Activated CD4-positive, alpha-beta T cell treated with anti-CD3 and anti-CD28 coated beads, Interleukin-2, amount 10 ng/mL, durations not matched to agents 7 days and 5 days (primary cell): Measurements from ENCODE around the gene MSMP. TPM values are rescaled to one million over a fixed set of nuclear protein-coding genes. Genes with fewer than 3 reads are reported as not detected.

Experiments used
- CTCF ChIA-PET: fragments of 350-600 bp; sonication (Branson Sonifier 250); formaldehyde crosslinking; loops from one replicate; lab custom pipeline; 2021; ENCODE audit warnings: antibody characterized with exemption; lab: Charles Lee
- POLR2A ChIA-PET: fragments of 350-600 bp; sonication (Branson Sonifier 250); formaldehyde crosslinking; loops from one replicate; lab custom pipeline; 2021; ENCODE audit warnings: antibody characterized with exemption; lab: Charles Lee
- DNase-seq: peaks from one replicate; pipeline ENCODE4 v3.0.0-alpha.2; 2020
- H3K27ac Mint-ChIP-seq: one replicate; pipeline ENCODE4 v1.8.0; 2021; ENCODE audit warnings: mild to moderate bottlenecking, moderate library complexity, mixed read lengths
- H3K27me3 Mint-ChIP-seq: one replicate; pipeline ENCODE4 v1.8.0; 2021; ENCODE audit warnings: mixed read lengths
- H3K36me3 Mint-ChIP-seq: one replicate; pipeline ENCODE4 v1.8.0; 2021; ENCODE audit warnings: low read depth, mixed read lengths
- H3K4me1 Mint-ChIP-seq: one replicate; pipeline ENCODE4 v1.8.0; 2021; ENCODE audit warnings: mixed read lengths
- H3K4me3 Mint-ChIP-seq: one replicate; pipeline ENCODE4 v1.8.0; 2021; ENCODE audit warnings: mild to moderate bottlenecking, moderate library complexity, mixed read lengths
- H3K9me3 Mint-ChIP-seq: one replicate; pipeline ENCODE4 v1.8.0; 2021; ENCODE audit warnings: mixed read lengths
- total RNA-seq, 2 experiments: library from RNA; stranded (reverse); gene quantifications; one replicate each; pipeline ENCODE4 v1.2.3, GENCODE V29; 2021

The MSMP gene, protein sequence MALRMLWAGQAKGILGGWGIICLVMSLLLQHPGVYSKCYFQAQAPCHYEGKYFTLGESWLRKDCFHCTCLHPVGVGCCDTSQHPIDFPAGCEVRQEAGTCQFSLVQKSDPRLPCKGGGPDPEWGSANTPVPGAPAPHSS
- not detected for total RNA-seq

DNA sequence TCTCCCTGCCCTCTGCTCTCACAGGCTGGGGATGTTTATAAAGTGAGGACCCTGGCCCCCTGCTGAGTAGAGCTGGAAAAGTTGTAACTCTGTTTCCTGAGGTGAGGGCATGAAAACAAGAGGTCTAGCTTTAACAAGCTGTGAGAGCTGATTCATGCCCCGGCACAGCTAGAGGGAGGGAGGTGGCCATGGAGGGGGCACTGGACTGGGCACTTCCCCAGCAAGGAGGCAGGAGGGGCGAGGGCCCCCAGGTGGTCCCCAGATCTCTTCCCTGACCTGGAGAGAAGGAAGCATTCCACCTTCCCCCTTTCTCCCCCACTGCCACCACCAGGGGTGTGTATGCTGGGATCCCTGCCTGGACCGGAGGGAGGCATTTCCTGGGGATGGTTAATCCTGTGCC lies at the start of gene MSMP:
Gene MSMP, minus strand, starts transcription at position 13 of the 400 bp plus-strand sequence. CDS start 147 bp downstream, outside the sequence.
- ChIA-PET POLR2A (no interaction called here), CTCF (interaction anchor here (1.6 to 4.2 kb wide), 4 partner anchors 11 to 26 kb away, joined by 3 to 38 read pairs (median 11); partner anchors contain the start of genes CREB3 and TLN1)
- Mint-ChIP-seq H3K27ac (peak within 1 kb of the TSS; percentile 52), H3K36me3 (peaks cover 22% of the 10 kb centered on the region), H3K4me1 (peaks cover 52% of the 10 kb centered on the region), H3K27me3 (no peaks in the 10 kb centered on the region), H3K9me3 (no peaks in the 10 kb centered on the region), H3K4me3 (no peak within 1 kb of the TSS)
- DNase-seq: no peak

DNA sequence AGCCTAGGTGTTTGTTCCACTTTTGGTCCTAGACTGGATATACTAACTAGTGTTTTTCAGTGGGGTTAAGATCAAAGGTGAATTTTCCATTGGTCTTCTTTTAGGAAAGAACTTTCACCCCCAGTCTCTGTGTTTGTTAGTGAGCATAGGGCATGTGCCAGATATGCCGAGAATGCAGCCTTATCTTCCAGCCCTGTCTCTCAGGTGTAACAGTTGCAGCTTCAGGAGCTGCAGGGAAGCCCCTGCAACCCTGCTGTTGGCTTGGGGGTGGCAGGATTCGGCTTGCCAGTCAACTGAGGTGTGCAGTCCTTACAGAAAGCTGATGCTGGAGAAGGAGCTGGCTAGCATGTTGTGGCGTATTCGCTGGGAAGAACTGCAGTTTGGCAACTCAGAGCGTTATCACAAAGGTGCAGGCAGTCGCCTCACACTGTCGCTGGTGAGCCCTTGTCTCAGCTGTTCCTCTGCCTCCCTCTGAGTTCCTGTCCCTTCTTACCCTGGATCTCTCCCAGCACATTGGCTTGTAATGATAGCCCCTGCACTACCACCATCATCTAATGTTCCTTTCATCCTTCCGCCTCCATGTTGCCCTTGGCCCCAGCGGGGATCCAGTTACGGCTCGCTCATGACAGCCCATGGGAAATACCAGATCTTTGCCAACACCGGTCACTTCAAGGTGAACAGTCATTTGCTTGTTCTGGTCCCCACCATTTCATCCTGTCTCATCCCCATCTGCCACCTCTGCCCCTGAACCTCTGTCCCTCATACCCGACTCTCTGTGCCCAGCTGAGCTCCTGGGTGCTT lies 47.5 kb upstream of the MSMP start:
- Mint-ChIP-seq H3K9me3 (no peaks in the 10 kb centered on the region), H3K27ac (no peak overlapping the region), H3K4me1 (peaks cover 16% of the 10 kb centered on the region), H3K36me3 (peaks cover 5% of the 10 kb centered on the region), H3K4me3 (no peak overlapping the region), H3K27me3 (no peaks in the 10 kb centered on the region)
- ChIA-PET CTCF (interaction anchor here (1.9 to 6.3 kb wide), 2 partner anchors 11 kb away, joined by 6 to 34 read pairs; partner anchors contain the start of genes HINT2 and SPAG8), POLR2A (no interaction called here)
- no peak for DNase-seq

DNA sequence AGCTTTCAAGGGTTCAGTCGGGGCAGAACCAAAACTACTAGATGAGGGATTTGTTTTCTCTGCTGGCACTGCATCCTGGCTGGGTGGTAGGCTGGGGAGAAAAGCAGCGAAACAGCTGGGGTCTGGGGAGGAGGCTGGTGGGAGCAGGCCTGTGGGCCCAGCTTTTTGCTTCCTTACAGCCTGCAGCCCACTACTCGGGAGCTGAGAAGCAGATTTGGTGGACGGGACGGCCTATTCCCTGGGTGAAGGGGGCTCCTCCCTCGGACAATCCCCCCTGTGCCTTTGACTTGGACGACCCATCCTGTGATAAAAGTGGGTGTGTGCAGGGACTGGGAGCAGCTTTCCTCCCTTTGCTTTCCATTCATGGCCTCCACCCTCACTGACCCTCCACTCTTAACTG lies 46.5 kb upstream of the MSMP start:
- no peaks in the 10 kb centered on the region for H3K9me3 Mint-ChIP-seq
- H3K27me3 Mint-ChIP-seq: no peaks in the 10 kb centered on the region
- no peak for DNase-seq
- H3K4me3 Mint-ChIP-seq: no peak overlapping the region
- ChIA-PET POLR2A (no interaction called here), CTCF (interaction anchor here (0.6 to 6.3 kb wide), 3 partner anchors 10 to 228 kb away, joined by 4 to 34 read pairs (median 6); partner anchors contain the start of genes HINT2 and SPAG8)
- peaks cover 16% of the 10 kb centered on the region for H3K4me1 Mint-ChIP-seq
- no peak overlapping the region for H3K27ac Mint-ChIP-seq
- H3K36me3 Mint-ChIP-seq: peaks cover 1% of the 10 kb centered on the region

DNA sequence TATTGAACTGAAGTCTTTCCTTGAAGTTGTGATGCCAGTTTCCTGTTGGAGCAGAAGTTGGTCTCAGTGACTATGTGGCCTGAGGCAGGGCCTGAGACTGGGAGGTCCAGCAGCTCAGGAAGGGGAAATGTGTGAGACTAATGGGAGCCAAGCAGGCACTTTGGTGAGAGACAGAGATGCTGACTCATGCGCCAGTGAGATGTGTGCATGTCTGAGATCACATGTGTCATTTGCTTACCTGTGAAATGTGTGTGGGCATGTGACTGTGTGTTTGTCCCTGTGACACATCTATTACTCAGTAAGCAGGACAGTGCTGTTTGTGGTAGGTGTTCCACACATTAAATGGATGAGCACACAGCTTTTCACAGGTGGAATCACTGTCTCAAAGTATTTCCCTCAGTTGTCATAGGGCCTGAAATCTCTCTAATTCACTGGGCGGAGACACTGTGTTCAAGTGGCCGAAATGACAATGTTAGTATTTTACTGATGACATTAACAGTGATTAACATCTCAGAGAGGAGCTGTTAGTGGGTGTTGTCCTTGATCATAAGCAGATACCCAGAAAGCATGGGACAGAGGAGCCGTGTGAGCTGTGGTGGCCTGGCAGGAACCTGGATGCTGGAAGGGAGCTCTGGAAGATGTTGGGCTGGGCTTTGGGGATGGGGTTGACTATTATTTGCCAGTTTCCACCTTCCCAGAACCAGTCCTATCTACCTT lies 44.7 kb upstream of the MSMP start:
- Mint-ChIP-seq H3K36me3 (peaks cover 1% of the 10 kb centered on the region), H3K27ac (no peak overlapping the region), H3K9me3 (no peaks in the 10 kb centered on the region), H3K27me3 (no peaks in the 10 kb centered on the region), H3K4me3 (no peak overlapping the region), H3K4me1 (peaks cover 28% of the 10 kb centered on the region)
- ChIA-PET POLR2A (no interaction called here), CTCF (interaction anchor here (1.0 to 6.3 kb wide), 2 partner anchors 9 to 13 kb away, joined by 3 to 34 read pairs; partner anchors contain the start of genes HINT2 and SPAG8)
- no peak for DNase-seq

DNA sequence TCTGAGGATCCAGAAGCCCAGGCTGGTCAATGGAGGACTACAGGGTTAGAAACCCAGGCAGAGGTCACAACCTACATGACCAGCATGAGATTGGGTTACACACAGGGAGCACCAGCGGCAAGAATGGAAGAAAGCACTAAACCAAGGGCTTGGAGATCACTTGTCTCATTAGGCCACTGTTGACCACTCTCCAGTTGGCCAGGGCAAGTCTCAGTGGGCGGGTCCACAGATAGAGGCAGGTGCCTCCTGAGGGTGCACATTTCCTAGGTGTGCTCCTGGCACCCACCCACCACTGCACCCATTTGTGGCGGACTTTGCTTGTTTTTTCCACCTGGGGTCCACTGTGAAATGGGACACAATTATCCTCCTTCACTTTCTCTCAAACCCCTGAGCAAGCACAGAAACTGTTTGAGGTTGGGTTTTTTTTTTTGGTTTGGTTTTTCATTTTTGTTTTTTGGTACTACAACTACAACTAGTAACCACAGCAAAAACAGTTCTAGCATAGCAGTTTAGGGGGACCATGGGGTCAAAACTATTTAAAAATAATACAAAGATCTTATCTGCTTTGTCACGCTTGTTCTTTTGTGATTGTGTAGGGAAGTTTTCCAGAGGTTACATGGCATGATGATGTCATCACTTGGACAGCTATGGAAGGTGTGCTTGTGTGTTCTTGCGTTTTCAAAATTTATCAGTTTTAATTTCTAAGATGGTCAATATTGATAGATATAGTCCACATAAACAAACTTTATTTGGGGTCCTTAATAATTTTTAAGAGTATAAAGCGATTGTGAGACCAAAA lies 43.4 kb upstream of the MSMP start:
- no peak for DNase-seq
- no peaks in the 10 kb centered on the region for H3K27me3 Mint-ChIP-seq
- no peak overlapping the region for H3K4me3 Mint-ChIP-seq
- POLR2A ChIA-PET: no interaction called here
- H3K27ac Mint-ChIP-seq: no peak overlapping the region
- H3K36me3 Mint-ChIP-seq: no peaks in the 10 kb centered on the region
- H3K4me1 Mint-ChIP-seq: peaks cover 32% of the 10 kb centered on the region
- CTCF ChIA-PET: interaction anchor here (1.2 to 6.3 kb wide), 2 partner anchors 7 to 15 kb away, joined by 4 to 34 read pairs; partner anchors contain the start of genes HINT2 and SPAG8
- no peaks in the 10 kb centered on the region for H3K9me3 Mint-ChIP-seq

- no peaks in the 10 kb centered on the region for H3K9me3 Mint-ChIP-seq
- H3K36me3 Mint-ChIP-seq: no peaks in the 10 kb centered on the region
- H3K27ac Mint-ChIP-seq: no peak overlapping the region
- ChIA-PET CTCF (no interaction called here), POLR2A (no interaction called here)
- no peaks in the 10 kb centered on the region for H3K27me3 Mint-ChIP-seq
- H3K4me1 Mint-ChIP-seq: peaks cover 32% of the 10 kb centered on the region
- H3K4me3 Mint-ChIP-seq: no peak overlapping the region
- no peak for DNase-seq
These were observed 41.6 kb upstream of the MSMP start for GRCh38 chr9:35795695-35796094.

DNA sequence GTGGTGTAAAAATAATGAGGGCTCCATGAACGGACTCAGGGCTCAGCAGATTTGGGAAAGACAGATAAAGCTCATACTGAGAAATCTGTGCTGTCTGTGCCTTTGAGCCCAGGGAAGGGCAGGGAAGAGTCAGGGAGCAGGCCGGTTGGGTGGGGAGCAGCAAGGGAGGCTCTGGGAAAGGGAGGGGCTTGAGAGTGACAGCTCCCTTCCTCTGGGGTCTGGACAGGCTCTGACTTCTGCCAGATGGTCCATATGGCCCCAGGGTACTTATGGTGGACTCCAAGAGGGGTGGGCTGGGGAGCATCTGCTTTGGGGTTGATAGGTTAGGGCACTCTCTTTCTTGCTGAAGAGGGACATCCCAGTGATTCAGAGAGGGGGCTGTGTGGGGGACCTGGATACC lies 39.4 kb upstream of the MSMP start:
- H3K4me1 Mint-ChIP-seq: peaks cover 26% of the 10 kb centered on the region
- H3K9me3 Mint-ChIP-seq: no peaks in the 10 kb centered on the region
- H3K36me3 Mint-ChIP-seq: no peaks in the 10 kb centered on the region
- H3K4me3 Mint-ChIP-seq: no peak overlapping the region
- H3K27ac Mint-ChIP-seq: peak overlapping the region; percentile 32
- H3K27me3 Mint-ChIP-seq: no peaks in the 10 kb centered on the region
- ChIA-PET POLR2A (no interaction called here), CTCF (no interaction called here)
- DNase-seq: no peak

GRCh38 chr9:35792826-35793225 lies 38.8 kb upstream of the MSMP start:
- POLR2A ChIA-PET: interaction anchor here (0.6 kb wide), 1 partner anchor 98 kb away, joined by 3 read pairs; no protein-coding TSS in a partner anchor
- Mint-ChIP-seq H3K27me3 (no peaks in the 10 kb centered on the region), H3K36me3 (no peaks in the 10 kb centered on the region), H3K9me3 (no peaks in the 10 kb centered on the region), H3K4me1 (peaks cover 23% of the 10 kb centered on the region), H3K4me3 (no peak overlapping the region), H3K27ac (no peak overlapping the region)
- no peak for DNase-seq
- CTCF ChIA-PET: interaction anchor here (1.7 kb wide), 1 partner anchor 21 kb away, joined by 5 read pairs; the partner anchor contains the start of gene HINT2

DNA sequence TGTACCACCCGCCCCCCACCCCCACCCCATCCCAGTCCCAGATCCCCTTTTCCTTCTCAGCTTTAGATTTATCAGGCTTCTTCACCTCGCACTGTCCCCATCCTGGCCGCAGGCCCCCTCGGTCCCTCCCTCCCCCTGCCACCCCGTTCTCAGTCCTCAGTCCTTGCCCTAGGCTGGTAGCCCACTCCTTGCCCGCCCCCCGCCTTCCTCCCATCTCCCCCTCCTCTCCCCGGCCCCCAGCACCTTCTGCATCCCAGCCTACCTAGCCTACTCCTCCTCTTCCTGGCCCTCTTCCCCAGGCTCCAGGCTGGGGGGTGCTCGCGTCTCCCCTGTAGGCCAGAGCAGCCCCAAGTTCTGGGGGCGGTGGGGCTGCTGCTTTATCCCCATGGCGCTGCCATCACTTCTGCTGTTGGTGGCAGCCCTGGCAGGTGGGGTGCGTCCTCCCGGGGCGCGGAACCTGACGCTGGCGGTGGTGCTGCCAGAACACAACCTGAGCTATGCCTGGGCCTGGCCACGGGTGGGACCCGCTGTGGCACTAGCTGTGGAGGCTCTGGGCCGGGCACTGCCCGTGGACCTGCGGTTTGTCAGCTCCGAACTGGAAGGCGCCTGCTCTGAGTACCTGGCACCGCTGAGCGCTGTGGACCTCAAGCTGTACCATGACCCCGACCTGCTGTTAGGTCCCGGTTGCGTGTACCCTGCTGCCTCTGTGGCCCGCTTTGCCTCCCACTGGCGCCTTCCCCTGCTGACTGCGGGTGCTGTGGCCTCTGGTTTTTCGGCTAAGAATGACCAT lies 38.1 kb upstream of the MSMP start:
- DNase-seq: no peak
- Mint-ChIP-seq H3K9me3 (no peaks in the 10 kb centered on the region), H3K27me3 (no peaks in the 10 kb centered on the region), H3K4me1 (peaks cover 20% of the 10 kb centered on the region), H3K27ac (no peak overlapping the region), H3K4me3 (no peak overlapping the region), H3K36me3 (no peaks in the 10 kb centered on the region)
- ChIA-PET POLR2A (interaction anchor here (0.6 kb wide), 1 partner anchor 97 kb away, joined by 3 read pairs; no protein-coding TSS in a partner anchor), CTCF (interaction anchor here (1.7 kb wide), 1 partner anchor 22 kb away, joined by 5 read pairs; the partner anchor contains the start of gene HINT2)

GRCh38 chr9:35791297-35791921 lies 37.3 kb upstream of the MSMP start, which contains the start of gene NPR2:
Gene NPR2, plus strand, starts transcription at chr9:35791591. Its CDS starts 818 bp downstream, at chr9:35792409.
- no peak for DNase-seq
- Mint-ChIP-seq H3K9me3 (no peaks in the 10 kb centered on the region), H3K27ac (no peak within 1 kb of the TSS), H3K27me3 (no peaks in the 10 kb centered on the region), H3K4me3 (no peak within 1 kb of the TSS), H3K36me3 (no peaks in the 10 kb centered on the region), H3K4me1 (peaks cover 16% of the 10 kb centered on the region)
- ChIA-PET POLR2A (no interaction called here), CTCF (interaction anchor here (1.7 kb wide), 1 partner anchor 23 kb away, joined by 5 read pairs; the partner anchor contains the start of gene HINT2)
